SK-N-SH treated with all-trans-retinoic acid at 6 μM for 48 hours (cell line): ENCODE measurements around the gene L1TD1.

Experiments
- ARNTL ChIP-seq: fragments of 450-650 bp; formaldehyde crosslinking; IDR thresholded peaks from 2 replicates; pipeline ENCODE4 v1.5.0; 2020; ENCODE audit warnings: low read depth, mild to moderate bottlenecking, moderate library complexity, borderline replicate concordance
- CSDC2 ChIP-seq: fragments of 250-450 bp; sonication (Bioruptor Pico); IDR thresholded peaks from 2 replicates; pipeline ENCODE4 v1.5.0; 2020; ENCODE audit warnings: mild to moderate bottlenecking, moderate library complexity
- PPARA ChIP-seq: fragments of 250-450 bp; sonication (Bioruptor Pico); IDR thresholded peaks from 2 replicates; pipeline ENCODE4 v1.5.0; 2020; ENCODE audit warnings: mild to moderate bottlenecking, borderline replicate concordance
- RARB ChIP-seq: fragments of 250-450 bp; sonication (Bioruptor Pico); IDR thresholded peaks from 2 replicates; pipeline ENCODE4 v1.8.0; 2021; ENCODE audit warnings: mild to moderate bottlenecking, moderate library complexity
- ZFP3 ChIP-seq: fragments of 250-450 bp; sonication (Bioruptor Pico); IDR thresholded peaks from 2 replicates; pipeline ENCODE4 v1.5.0; 2020; ENCODE audit warnings: mild to moderate bottlenecking, moderate library complexity
- ZFP30 ChIP-seq: fragments of 450-650 bp; formaldehyde crosslinking; IDR thresholded peaks from 2 replicates; pipeline ENCODE4 v1.5.0; 2022; ENCODE audit warnings: mild to moderate bottlenecking, moderate library complexity
- ZNF70 ChIP-seq: fragments of 450-650 bp; formaldehyde crosslinking; IDR thresholded peaks from 2 replicates; pipeline ENCODE4 v1.5.0; 2020; ENCODE audit warnings: mild to moderate bottlenecking, moderate library complexity

- no peak for TF ChIP-seq RARB (CRISPR knock-in tag)
- TF ChIP-seq ZNF70 (CRISPR knock-in tag) = no peak
- TF ChIP-seq PPARA (CRISPR knock-in tag) = no peak
- no peak for TF ChIP-seq ZFP30 (CRISPR knock-in tag)
- no peak for TF ChIP-seq CSDC2
- TF ChIP-seq ARNTL (CRISPR knock-in tag) = no peak
- TF ChIP-seq ZFP3 (CRISPR knock-in tag) = no peak
These were observed 40.9 kb downstream of the L1TD1 start for GRCh38 chr1:62235576-62235975.
